Endothelial cell (in vitro differentiated cells): ENCODE measurements around the gene RAB1B. TPM values are rescaled to one million over a fixed set of nuclear protein-coding genes. Genes with fewer than 3 reads are reported as not detected.

Source experiments
- DNase-seq: peaks from one replicate; pipeline ENCODE4 v3.0.0; 2021; ENCODE audit warnings: low spot score
- H3K27ac Mint-ChIP-seq: one replicate; pipeline ENCODE4 v1.8.0; 2021; ENCODE audit warnings: mixed read lengths, inconsistent platforms; ENCODE audit not compliant: unreplicated experiment
- H3K27me3 Mint-ChIP-seq: one replicate; pipeline ENCODE4 v1.8.0; 2021; ENCODE audit warnings: mild to moderate bottlenecking, moderate library complexity, mixed read lengths, inconsistent platforms; ENCODE audit not compliant: unreplicated experiment
- H3K36me3 Mint-ChIP-seq: one replicate; pipeline ENCODE4 v1.8.0; 2021; ENCODE audit warnings: mild to moderate bottlenecking, low read depth, mixed read lengths, inconsistent platforms; ENCODE audit not compliant: unreplicated experiment
- H3K4me1 Mint-ChIP-seq: one replicate; pipeline ENCODE4 v1.8.0; 2021; ENCODE audit warnings: mild to moderate bottlenecking, mixed read lengths, inconsistent platforms; ENCODE audit not compliant: unreplicated experiment
- H3K4me3 Mint-ChIP-seq: one replicate; pipeline ENCODE4 v1.8.0; 2021; ENCODE audit warnings: mild to moderate bottlenecking, mixed read lengths, inconsistent platforms; ENCODE audit not compliant: unreplicated experiment
- H3K9me3 Mint-ChIP-seq: one replicate; pipeline ENCODE4 v1.8.0; 2021; ENCODE audit warnings: mixed read lengths, inconsistent platforms; ENCODE audit not compliant: unreplicated experiment
- CTCF ChIP-seq: fragments of 200-600 bp; sonication (generic); IDR thresholded peaks from one replicate; pipeline ENCODE4 v1.5.0; 2021; ENCODE audit warnings: antibody characterized with exemption; ENCODE audit not compliant: unreplicated experiment
- total RNA-seq: library from RNA; stranded (reverse); fragmentation: NEBNext Ultra II Directional; extraction: Animal tissue kit (Norgen Biotek cat#: 25700); gene quantifications from one replicate; pipeline ENCODE4 v1.2.1, GENCODE V29; 2021; ENCODE audit not compliant: unreplicated experiment

Gene RAB1B
- total RNA-seq, 1 donor from 2014 or later = 189 TPM

GRCh38 chr11:66294626-66295620 lies 26.5 kb downstream of the RAB1B start:
- H3K4me3 Mint-ChIP-seq = no peak overlapping the region
- H3K4me1 Mint-ChIP-seq = peaks cover 8% of the 10 kb centered on the region
- peaks cover 20% of the 10 kb centered on the region for H3K27me3 Mint-ChIP-seq

GRCh38 chr11:66297610-66298009 lies 29.2 kb downstream of the RAB1B start:
- H3K36me3 Mint-ChIP-seq = peaks cover 3% of the 10 kb centered on the region
- peaks cover 13% of the 10 kb centered on the region for H3K27me3 Mint-ChIP-seq
- DNase-seq = no peak

More at GRCh38 chr11:66294626-66295620, 26.5 kb downstream of the RAB1B start:
- no peak for TF ChIP-seq CTCF
- no peak for DNase-seq
- Mint-ChIP-seq H3K36me3 (peaks cover 4% of the 10 kb centered on the region), H3K9me3 (no peaks in the 10 kb centered on the region), H3K27ac (no peak overlapping the region)

GRCh38 chr11:66299186-66299585 lies 30.7 kb downstream of the RAB1B start:
- Mint-ChIP-seq H3K36me3 (no peaks in the 10 kb centered on the region), H3K27me3 (peaks cover 5% of the 10 kb centered on the region), H3K4me3 (no peak overlapping the region), H3K27ac (no peak overlapping the region), H3K4me1 (no peaks in the 10 kb centered on the region), H3K9me3 (no peaks in the 10 kb centered on the region)
- TF ChIP-seq CTCF = no peak
- no peak for DNase-seq

More at GRCh38 chr11:66297610-66298009, 29.2 kb downstream of the RAB1B start:
- H3K4me3 Mint-ChIP-seq = no peak overlapping the region
- no peaks in the 10 kb centered on the region for H3K4me1 Mint-ChIP-seq
- no peak overlapping the region for H3K27ac Mint-ChIP-seq
- no peak for TF ChIP-seq CTCF
- no peaks in the 10 kb centered on the region for H3K9me3 Mint-ChIP-seq

DNA sequence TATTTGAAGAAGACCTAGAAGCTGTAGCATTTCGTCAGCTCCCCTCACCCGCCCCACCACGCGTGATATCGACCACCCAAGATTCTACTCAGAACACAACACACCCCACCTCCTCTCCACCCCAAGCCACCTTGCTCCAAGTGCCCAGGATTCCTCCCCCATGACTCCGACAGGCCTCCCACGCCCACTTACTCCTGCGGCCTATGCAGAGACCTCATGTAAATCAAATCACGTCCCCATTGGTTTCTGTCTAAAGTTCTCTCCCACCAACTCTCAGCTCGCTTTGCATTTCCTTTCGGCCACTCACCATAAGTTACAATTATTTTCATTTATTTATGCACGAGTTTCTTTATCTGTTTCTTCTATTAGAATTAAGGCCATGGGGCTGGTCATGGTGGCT lies 34.2 kb downstream of the RAB1B start:
- Mint-ChIP-seq H3K4me3 (no peak overlapping the region), H3K36me3 (no peaks in the 10 kb centered on the region), H3K27ac (no peak overlapping the region), H3K27me3 (no peaks in the 10 kb centered on the region), H3K9me3 (no peaks in the 10 kb centered on the region), H3K4me1 (no peaks in the 10 kb centered on the region)
- no peak for TF ChIP-seq CTCF
- DNase-seq = no peak

GRCh38 chr11:66309475-66309874 lies 41.0 kb downstream of the RAB1B start:
- Mint-ChIP-seq H3K27ac (no peak overlapping the region), H3K4me1 (peaks cover 13% of the 10 kb centered on the region), H3K4me3 (no peak overlapping the region), H3K9me3 (no peaks in the 10 kb centered on the region), H3K36me3 (no peaks in the 10 kb centered on the region), H3K27me3 (peaks cover 16% of the 10 kb centered on the region)
- DNase-seq = no peak
- no peak for TF ChIP-seq CTCF
